Mucosa of stomach (tissue), 1 donor: ENCODE results near the gene CRYBG2.
A peak's percentile ranks its signal among the peaks of the same experiment; 100 is the strongest.
"Not testable (repeated sequence)": the region's sequence is repeated elsewhere in the genome, so short reads cannot be mapped to it uniquely, and the experiment has no call there.

Source experiments
- H3K27me3 ChIP-seq: one replicate; pipeline ENCODE4 v1.7.0; 2013; ENCODE audit warnings: mild to moderate bottlenecking, low read length; ENCODE audit not compliant: control insufficient read depth, insufficient read depth
- H3K36me3 ChIP-seq: one replicate; pipeline ENCODE4 v1.7.0; 2013; ENCODE audit warnings: low read length; ENCODE audit not compliant: control insufficient read depth, insufficient read depth
- H3K4me1 ChIP-seq: one replicate; pipeline ENCODE4 v1.7.0; 2013; ENCODE audit warnings: mild to moderate bottlenecking, low read length; ENCODE audit not compliant: control insufficient read depth, insufficient read depth
- H3K4me3 ChIP-seq: one replicate; pipeline ENCODE4 v1.7.0; 2013; ENCODE audit warnings: low read length
- H3K9ac ChIP-seq: one replicate; pipeline ENCODE4 v1.7.0; 2013; ENCODE audit warnings: mild to moderate bottlenecking, low read length, moderate library complexity
- H3K9me3 ChIP-seq: one replicate; pipeline ENCODE4 v1.7.0; 2013; ENCODE audit warnings: mild to moderate bottlenecking, low read length, moderate library complexity; ENCODE audit not compliant: control insufficient read depth
- donor health status: Pancreatic carcinoma.

The CRYBG2 gene

DNA sequence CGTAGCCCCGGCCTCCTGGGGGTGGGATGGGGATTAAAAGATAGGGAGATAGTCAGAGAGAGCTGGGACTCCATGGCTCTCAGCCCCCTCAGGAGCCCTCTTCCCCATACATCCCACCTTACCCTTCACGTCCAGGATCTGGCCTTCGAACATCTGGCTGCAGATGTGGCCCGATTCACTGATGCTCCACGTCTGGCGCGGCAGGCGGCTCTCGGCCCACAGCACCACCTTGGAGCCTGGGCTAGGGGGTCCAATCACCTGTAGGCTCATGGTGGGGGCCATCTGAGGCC lies 31.9 kb downstream of the CRYBG2 start:
- Histone ChIP-seq H3K36me3 (no peaks in the 10 kb centered on the region), H3K4me3 (no peak overlapping the region), H3K9ac (peak overlapping the region; percentile 51), H3K27me3 (no peaks in the 10 kb centered on the region), H3K9me3 (no peaks in the 10 kb centered on the region), H3K4me1 (peaks cover 4% of the 10 kb centered on the region)

DNA sequence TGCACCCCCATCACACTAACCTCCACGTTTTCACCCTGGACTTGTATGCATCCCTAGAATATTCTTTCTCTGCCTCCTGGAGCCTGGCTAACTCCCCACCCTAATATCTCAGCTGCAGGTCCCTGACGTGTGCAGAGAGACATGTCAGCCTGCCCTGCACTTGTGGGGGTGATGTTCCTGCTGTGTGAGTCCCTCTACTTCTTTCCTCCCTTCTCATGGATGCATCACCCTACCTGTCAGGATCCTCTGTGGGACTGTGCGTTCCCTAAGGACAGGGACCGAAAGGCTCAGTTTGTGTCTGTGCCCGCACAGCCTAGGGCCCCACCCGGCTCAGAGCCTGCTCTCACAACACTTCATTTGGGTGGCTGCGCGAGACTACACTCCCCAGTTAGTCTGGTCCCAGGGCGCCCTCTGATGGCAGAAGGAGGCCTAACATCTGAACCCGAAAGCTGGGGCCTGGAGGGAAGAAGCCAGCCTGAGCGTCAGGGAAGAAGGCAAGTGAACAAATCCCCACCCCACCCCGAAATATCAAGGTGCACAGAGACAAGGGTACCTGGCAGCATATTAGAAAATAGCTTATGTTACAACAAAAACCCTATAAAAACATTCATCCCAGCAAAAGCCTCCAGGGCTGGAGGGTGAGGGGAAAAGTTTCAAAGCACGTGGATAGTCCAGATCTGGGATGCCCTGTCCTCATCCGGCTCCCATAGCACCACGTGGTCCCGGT lies 32.5 kb downstream of the CRYBG2 start:
- H3K4me3 ChIP-seq: no peak overlapping the region
- no peaks in the 10 kb centered on the region for H3K27me3 ChIP-seq
- H3K9ac ChIP-seq: peak overlapping the region; percentile 51
- peaks cover 4% of the 10 kb centered on the region for H3K4me1 ChIP-seq
- H3K36me3 ChIP-seq: no peaks in the 10 kb centered on the region
- H3K9me3 ChIP-seq: no peaks in the 10 kb centered on the region

DNA sequence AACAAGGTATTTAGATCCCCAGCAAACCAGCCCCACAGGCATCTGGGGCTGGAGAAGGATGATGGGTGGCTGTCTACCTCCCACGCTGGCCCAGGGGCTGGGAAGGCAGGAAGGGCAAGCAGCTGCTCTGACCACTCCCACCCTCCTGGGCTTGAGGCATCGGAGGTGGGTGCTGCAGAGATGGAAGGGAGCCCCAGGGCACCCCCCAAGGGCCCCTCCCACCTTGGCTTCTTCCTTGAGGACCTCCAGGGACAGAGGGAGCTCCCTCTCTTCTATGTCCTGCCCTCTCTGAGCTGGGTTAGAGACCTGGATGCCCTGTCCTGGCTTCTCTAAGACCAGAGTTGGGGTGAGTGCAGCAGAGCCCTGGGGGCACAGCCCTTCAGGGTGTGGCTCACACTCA lies 33.0 kb downstream of the CRYBG2 start:
- H3K27me3 ChIP-seq: no peaks in the 10 kb centered on the region
- H3K36me3 ChIP-seq: no peaks in the 10 kb centered on the region
- H3K4me3 ChIP-seq: no peak overlapping the region
- H3K9ac ChIP-seq: no peak overlapping the region
- H3K4me1 ChIP-seq: peaks cover 4% of the 10 kb centered on the region
- H3K9me3 ChIP-seq: no peaks in the 10 kb centered on the region

DNA sequence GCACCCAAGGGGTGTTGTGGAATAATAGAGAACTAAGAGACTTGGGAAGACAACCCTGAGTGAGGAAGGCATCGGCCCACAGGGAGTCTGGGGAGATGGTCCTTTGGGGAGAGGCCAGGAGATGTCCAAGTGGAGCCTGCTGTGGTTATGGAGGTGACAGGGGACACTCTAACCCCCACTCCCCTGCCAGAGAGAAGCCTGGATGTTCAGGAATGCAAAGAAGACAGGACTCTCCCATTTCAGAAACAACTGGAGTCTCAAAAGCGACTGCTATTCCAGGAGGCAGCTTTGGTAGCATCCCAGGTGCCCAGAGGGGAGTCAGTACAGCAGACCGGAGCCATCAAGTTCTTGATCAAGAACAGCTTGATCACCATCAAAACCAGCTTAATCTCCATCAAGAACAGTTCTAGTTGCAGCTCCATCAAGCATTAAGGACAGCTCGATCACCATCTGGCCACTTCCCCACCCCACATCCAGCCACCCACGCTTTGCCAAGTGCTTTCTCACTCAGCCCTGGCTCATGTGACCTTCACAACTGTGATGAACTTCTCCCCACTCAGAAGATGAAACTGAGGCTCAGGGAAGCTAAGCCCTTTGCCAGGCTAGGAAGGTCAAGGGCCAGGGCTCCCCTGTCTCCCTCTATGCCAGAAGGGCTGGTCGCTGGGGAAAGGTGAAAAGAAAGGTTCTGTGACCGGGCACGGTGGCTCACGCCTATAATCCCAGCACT lies 35.4 kb downstream of the CRYBG2 start:
- Histone ChIP-seq H3K4me3 (no peak overlapping the region), H3K27me3 (no peaks in the 10 kb centered on the region), H3K9ac (peak overlapping the region; percentile 39), H3K4me1 (peaks cover 9% of the 10 kb centered on the region), H3K36me3 (no peaks in the 10 kb centered on the region), H3K9me3 (no peaks in the 10 kb centered on the region)

DNA sequence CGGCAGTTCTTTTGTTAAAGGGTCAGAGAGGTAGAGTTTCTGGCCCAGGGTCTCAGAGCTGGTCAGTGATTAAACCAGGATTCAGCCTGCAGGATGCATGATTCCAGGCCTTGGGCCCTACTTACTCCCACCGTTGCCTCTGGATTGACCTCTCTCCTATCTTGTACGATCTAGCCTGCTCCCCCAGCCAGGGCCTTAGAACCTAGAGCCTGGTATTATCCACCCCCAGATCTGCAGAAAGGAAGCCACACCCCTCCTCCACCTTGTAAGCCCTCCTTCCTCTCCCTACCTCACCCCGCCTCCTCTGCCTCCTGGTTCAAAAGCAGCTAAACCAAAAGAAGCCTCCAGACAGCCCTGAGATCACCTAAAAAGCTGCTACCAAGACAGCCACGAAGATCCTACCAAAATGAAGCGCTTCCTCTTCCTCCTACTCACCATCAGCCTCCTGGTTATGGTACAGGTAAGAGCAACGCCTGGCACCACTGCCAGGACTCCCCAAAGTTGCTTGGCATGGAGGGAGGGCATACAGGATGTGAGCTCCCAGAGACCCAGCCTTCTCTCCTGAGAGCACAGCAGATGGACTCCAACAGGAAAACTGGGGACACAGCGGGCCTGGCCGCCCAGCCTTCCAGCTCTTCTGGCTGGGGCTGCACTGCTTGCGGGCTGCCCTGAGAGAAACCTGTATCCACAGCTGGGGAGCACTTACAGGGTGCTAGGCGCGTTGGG lies 36.2 kb downstream of the CRYBG2 start, which contains the start of gene CD52:
CD52 (plus strand) TSS at position 347 of the 726 bp plus-strand sequence; CDS start at position 407, 60 bp downstream.
- peaks cover 9% of the 10 kb centered on the region for H3K4me1 ChIP-seq
- no peaks in the 10 kb centered on the region for H3K27me3 ChIP-seq
- H3K36me3 ChIP-seq: no peaks in the 10 kb centered on the region
- no peaks in the 10 kb centered on the region for H3K9me3 ChIP-seq
- H3K4me3 ChIP-seq: no peak within 1 kb of the TSS
- H3K9ac ChIP-seq: peak within 1 kb of the TSS; percentile 39

DNA sequence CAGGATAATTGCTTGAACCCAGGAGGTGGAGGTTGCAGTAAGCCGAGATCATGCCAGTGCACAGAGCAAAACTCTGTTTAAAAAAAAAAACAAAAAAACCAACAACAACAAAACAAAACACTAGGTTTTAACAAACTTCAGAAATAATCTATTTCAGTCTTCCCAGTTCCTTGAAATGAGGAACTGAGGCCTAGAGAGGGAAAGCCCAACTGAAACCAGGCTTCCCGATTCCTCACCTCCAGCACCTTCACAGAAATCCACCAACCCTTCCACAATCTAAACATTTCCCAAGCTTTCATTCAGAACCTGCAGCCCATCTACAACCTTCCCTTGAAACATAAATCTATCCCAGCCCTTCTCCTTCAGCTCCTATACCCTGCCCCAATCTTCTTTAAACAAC lies 36.8 kb downstream of the CRYBG2 start:
- H3K36me3 ChIP-seq: no peaks in the 10 kb centered on the region
- H3K9ac ChIP-seq: peak overlapping the region; percentile 22
- peaks cover 9% of the 10 kb centered on the region for H3K4me1 ChIP-seq
- H3K27me3 ChIP-seq: no peaks in the 10 kb centered on the region
- no peak overlapping the region for H3K4me3 ChIP-seq
- no peaks in the 10 kb centered on the region for H3K9me3 ChIP-seq

DNA sequence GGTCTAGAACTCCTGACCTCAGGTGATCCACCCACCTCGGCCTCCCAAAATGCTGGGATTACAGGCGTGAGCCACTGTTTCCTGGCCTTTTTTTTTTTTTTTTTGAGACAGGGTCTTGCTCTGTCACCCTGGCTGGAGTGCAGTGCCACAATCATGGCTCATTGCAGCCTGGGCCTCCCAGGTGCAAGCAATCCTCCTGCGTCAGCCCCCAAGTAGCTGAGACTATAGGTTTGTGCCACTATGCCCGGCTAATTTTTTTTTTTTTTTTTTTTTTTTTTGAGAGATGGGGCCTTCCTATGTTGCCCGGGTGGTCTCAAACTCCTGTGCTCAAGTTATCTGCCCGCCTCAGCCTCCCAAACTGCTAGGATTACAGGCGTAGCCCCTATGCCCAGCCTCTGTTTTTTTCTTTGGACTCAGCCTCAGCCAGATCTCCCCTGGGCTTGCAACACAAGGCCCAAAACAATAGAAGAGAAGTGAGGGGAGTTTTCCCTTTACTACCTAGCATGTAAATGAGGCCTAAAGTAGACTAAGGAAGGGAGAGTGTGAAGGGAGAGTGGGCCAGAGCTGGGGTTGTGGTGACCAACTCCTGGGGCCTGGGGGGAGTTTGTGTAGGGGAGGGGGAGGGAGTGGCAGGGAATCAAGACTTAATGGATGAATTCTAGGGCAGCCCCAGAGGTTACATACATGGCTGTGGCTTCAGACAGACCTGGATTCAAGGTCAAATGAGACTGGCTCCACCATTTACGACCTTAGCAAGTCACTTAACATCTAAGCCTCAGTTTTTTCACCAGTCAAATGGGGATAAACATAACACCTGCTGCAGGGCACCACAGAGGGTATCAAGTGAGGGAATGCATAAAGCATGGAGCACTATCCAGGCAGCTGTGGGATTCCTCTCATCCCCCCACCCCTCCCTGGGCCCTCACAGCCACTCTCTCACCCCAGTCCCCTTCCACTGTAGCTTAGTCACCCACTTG lies 37.8 kb downstream of the CRYBG2 start:
- Histone ChIP-seq H3K27me3 (no peaks in the 10 kb centered on the region), H3K9me3 (no peaks in the 10 kb centered on the region), H3K9ac (no peak overlapping the region), H3K4me3 (no peak overlapping the region), H3K4me1 (peaks cover 5% of the 10 kb centered on the region), H3K36me3 (no peaks in the 10 kb centered on the region)

DNA sequence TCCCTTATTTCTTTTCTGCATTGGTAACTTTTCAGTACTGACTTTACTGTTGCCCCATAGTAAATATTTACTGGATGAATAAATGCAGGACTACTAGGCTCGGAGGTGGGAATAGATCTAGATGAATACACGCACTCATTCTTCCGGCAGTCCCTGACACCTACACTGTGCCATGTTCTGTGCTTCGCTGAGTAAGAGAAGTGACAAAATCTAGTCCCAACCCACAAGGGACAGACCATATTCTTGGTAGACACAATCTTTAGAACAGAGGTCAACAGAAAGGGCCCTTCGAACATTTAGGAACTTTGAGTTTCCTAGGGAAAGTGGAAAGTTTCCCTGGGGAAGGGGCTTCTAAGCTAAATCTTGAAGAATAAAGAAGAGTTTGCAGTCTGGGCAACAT lies 39.4 kb downstream of the CRYBG2 start:
- Histone ChIP-seq H3K36me3 (no peaks in the 10 kb centered on the region), H3K4me3 (no peak overlapping the region), H3K27me3 (no peaks in the 10 kb centered on the region), H3K9me3 (no peaks in the 10 kb centered on the region), H3K4me1 (peaks cover 5% of the 10 kb centered on the region), H3K9ac (no peak overlapping the region)

DNA sequence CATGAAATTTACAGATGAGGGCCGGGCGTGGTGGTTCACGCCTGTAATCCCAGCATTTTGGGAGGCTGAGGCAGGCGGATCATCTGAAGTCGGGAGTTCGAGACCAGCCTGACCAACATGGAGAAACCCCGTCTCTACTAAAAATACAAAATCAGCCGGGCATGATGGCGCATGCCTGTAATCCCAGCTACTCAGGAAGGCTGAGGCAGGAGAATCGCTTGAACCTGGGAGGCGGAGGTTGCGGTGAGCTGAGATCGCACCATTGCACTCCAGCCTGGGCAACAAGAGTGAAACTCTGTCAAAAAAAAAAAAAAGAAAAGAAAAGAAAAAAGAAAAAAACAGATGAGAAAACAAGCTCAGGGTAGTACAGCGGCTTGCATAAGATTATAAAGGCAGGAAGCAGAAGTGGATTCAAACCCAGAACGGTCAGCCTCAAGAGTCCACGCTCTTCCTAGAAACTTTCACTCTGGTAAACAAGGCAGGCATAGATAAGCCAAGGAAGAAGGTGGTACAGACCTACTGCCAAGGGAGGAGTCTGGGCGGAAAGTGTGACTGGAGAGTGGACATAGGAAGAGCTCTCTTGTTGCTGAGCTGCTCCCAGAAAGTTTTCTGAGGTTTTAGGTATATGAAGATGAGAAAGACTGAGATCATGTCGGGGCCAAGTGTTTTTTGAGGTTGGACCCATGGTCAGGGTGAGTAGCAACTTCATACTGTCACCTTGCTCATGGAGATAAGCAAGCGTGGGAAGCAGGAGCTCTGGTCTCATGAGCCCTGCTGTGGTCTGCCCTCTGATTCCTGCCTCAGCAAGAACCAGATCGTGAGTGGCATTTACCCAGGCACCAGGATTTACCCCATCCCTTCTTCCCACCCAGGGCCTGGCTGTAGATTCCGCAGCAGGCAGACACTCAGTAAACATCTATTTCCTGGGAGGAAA lies 45.7 kb downstream of the CRYBG2 start:
- H3K9me3 ChIP-seq, H3K36me3 ChIP-seq, H3K9ac ChIP-seq, H3K27me3 ChIP-seq, H3K4me3 ChIP-seq: not testable (repeated sequence)
- H3K4me1 ChIP-seq: peaks cover 11% of the 10 kb centered on the region

DNA sequence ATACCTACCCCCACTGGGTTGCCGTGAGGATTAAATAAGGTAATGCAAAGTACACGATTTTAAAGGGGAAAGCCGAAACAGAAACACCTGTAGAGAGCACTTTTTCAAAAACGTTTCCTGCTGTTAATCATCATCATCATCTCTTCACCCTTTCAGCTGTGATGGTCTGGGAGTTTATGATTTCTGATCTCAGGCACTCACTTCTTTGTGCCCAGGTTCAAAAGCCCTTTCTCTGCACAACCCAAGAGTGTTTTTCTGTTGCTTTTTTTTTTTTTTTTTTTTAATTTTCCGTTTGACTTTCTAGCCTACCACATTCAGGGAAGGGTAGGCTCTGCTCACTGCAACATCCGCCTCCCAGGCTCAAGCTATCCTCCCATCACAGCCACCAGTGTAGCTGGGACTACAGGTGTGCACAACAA lies 46.6 kb downstream of the CRYBG2 start:
- Histone ChIP-seq H3K9ac (peak overlapping the region; percentile 51), H3K36me3 (no peaks in the 10 kb centered on the region), H3K9me3 (no peaks in the 10 kb centered on the region), H3K4me3 (no peak overlapping the region), H3K4me1 (peaks cover 11% of the 10 kb centered on the region), H3K27me3 (no peaks in the 10 kb centered on the region)
